CD4-positive, alpha-beta T cell treated with Interleukin-6 at 100 ng/mL for 8 hours (primary cell): ENCODE measurements around the gene TPRKB.
A peak's percentile ranks its signal among the peaks of the same experiment; 100 is the strongest.
"Not testable (repeated sequence)": the region's sequence is repeated elsewhere in the genome, so short reads cannot be mapped to it uniquely, and the experiment has no call there.

ENCODE experiments used
- DNase-seq: peaks from one replicate; pipeline ENCODE4 v3.0.0-alpha.2; 2020; ENCODE audit warnings: mixed read lengths, low spot score

TPRKB gene

DNA sequence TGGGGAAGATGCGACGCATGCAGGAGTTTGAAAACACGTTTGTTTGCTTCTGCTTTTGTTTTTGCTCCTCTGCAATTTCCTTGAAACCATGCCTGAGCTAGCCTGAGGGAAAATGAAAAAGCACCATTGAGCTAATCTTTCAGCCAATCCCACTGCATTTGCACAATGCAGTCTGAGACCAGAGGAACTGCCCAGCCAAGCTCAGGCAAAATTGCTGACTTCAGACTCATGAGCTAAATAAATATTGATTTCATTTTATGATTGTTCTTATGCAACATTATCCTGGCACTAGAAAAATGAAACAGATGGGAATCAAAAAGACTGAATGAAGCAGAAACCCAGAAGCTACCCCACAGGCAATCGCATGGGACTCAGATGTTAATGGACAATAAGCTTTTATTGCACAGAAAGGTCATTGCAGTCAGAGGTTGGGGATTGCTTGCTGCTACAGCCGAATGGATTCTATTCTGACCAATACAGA lies 37.0 kb downstream of the TPRKB start:
- DNase-seq: no peak

DNA sequence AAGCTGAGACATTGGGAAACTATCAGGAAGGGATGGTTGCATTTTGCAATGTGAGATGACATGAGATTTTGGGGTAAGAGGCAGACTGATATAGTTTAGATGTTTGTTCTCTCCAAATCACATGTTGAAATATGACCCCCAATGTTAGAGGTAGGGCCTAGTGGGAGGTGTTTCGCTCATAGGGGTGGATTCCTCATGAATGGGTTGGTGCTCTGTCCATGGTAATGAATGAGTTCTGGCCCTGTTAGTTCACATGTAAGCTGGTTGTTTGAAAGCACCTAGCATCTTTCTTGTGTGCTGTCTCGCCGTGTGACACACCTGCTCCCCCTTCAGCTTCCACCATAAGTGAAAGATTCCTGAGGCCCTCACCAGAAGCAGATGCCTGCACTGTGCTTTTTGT lies 37.7 kb downstream of the TPRKB start:
- no peak for DNase-seq

DNA sequence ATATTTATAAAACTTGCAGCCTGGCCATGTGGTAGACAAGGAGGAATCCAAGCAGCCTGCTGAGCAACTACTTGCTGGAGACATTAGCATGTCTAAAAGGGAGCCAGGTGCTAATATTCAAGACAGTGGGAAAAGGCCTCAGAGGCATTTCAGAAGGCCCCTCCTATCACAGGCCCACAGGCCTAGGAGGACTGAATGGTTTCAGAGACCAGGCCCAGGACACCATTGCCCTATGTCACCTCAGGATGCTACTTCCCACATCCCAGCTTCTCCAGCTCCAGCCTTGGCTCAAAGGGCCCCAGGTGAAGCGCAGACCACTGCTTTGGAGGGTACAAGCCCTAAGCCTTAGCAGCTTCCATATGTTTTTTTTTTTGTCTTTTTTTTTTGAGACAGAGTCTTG lies 39.0 kb downstream of the TPRKB start:
- no peak for DNase-seq

DNA sequence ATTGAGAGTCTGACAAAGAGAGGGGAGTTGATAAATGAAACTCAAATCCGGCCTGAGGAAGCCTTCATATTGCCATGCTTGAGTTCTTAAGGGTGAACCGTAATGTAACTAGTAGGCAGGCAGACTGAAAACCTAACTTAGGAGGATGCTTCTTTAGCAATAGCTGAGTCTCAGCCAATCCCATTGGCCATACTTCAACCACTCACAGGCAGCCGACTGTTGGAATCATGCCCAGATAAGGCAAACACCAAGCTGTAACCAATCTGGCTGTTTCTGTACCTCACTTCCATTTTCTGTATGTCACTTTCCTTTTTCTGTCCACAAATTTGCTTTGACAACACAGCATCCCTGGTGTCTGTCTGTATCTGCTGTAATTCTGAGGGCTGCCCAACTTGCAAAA lies 39.5 kb downstream of the TPRKB start:
- no peak for DNase-seq

DNA sequence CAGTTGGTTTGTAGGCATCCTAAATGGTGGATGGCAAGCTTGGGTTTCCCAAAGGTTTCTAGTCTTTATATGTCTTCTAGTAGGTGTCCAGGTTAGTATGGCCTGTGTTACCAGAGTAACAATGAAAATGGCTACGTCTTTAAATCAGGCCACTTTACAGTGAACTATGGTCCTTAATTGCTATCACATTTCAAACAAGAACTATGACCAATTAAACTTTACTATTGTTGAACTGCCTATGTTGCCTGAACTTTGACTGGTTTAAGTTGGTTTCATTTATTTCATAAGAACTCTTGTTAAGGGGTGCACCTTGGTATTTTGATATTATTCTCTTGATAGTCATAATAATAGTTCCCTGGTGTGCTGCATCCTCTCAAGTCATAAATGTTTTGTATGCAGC lies 40.2 kb downstream of the TPRKB start:
- DNase-seq: not testable (repeated sequence)

DNA sequence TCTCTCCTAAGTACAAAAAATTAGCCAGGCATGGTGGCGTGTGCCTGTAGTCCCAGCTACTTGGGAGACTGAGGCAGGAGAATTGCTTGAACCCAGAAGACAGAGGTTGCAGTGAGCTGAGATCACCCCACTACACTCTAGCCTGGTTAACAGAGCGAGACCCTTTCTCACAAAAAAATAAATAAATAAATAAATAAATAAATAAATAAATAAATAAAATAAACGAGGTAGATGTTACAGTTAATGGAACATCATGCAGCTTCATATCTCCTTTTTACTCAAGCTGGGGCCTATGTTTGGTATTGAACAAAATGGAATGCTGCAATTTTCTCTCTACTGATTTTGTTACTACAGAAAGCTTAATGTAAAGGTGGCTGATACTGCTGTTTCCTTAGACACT lies 40.6 kb downstream of the TPRKB start:
- DNase-seq: not testable (repeated sequence)

DNA sequence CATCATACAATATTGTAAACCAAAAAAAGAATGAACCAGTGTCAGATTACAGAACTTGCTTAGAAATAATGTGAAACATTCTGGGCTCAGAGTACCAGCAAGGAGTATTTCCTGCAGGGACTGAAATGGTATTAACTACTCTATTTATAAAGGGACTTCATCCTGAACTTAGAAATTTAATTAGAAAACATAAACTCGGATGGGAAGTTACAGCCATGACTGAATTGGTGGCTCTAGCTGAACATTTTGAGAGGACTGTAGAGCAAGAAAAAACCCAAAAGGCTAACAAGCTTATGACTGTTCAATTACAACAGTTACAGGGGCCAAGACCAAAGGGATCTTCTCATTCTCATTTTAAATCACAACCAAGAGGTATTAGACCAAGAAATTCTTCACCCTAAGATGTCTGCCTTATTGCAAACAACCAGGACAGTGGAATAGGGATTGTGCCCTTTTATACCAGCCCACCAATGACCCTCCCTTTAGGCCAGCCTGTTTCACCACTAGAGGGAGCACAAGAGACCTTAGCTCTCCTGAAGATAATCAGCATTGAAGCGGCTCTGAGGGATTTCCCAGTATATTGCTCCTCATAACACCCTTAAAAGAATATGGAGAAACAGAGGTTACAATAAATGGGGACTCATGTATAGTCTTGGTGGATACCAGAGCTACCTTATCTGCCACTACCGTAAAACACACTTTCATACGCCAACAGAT lies 46.6 kb downstream of the TPRKB start:
- DNase-seq: peak; percentile 10

DNA sequence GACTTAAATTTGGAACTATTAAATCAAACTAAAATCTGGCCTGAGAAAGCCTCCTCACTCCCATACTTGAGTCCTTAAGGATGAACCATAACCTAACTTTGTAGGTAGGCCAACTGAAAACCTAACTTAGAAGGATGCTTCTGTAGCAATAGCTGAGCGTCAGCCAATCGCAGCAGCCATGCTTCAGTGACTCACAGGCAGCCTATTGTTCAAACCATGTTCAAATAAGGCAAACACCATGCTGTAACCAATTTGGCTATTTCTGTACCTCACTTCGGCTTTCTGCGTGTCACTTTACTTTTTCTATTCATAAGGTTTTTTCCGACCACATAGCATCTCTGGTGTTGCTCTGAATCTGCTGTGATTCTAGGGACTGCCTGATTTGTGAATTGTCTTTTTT lies 48.7 kb downstream of the TPRKB start:
- not testable (repeated sequence) for DNase-seq

DNA sequence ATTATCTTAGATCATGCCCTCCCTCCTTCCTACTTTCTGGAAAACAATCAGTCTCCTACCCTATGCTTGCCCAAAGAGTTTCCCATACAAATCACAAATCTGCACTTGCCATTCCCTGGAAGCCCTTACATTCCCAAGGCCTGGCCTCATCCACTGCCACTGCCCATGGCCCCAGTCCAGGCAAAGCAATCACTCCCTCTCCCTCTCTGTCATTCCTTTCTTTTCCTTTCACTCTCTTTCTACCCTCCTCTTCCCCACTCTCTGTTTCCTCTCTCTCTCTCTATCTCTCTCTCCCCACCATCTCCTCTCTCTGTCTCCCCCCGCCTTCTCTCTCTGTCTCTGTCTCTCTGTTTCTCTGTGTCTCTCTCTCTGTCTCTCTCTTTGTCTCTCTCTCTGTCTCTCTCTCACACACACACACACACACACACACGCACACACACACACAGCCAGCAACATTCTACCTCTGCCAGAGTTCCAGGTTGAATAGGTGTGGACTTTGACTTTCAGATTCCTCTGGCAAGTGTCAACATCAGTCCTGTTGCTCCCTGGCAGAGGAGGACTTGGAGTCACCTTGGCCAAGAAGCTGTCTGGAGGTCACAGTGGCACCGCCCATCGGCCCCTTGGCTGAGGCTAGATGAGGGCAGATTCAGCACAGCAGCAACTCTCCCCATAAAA lies 51.2 kb downstream of the TPRKB start:
- DNase-seq: no peak

DNA sequence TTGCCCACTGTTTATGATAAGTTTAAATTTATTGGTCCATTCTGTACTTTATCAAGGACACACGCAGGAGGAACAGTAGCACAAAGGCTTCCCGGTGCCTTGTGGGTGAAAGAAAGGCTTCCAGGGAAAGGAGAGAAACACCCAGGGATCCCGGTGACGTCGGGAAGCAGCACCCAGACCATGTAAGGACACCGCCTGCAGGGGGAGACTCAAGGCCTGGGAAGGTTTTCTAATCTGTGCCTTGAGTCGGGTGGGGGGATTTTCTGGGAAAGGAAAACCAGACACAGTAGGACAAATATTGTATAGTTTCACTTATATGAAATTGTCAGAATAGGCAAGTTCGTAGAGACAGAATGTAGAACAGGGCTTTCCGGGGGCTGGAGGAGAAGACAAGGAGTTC lies 52.2 kb downstream of the TPRKB start:
- DNase-seq: not testable (repeated sequence)

DNA sequence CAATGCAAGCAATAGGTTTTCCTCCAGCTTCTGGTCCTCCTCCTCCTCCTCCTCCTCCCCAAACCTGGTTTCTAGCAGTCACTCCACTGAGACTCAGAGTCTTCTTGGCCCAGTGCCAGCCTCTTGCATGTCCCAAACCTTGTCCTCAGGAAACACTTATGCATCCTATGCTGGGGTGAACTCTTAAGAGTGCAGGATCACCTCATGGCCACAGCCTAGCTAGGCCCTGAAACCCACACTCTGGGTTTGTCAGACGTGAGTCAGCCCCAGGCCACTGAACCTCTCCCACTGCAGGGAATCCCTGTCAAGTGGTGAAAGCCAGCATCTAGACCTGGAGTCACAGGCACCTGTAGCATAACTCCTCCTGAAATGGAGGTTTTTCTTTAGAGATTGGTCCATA lies 52.8 kb downstream of the TPRKB start:
- DNase-seq: not testable (repeated sequence)

DNA sequence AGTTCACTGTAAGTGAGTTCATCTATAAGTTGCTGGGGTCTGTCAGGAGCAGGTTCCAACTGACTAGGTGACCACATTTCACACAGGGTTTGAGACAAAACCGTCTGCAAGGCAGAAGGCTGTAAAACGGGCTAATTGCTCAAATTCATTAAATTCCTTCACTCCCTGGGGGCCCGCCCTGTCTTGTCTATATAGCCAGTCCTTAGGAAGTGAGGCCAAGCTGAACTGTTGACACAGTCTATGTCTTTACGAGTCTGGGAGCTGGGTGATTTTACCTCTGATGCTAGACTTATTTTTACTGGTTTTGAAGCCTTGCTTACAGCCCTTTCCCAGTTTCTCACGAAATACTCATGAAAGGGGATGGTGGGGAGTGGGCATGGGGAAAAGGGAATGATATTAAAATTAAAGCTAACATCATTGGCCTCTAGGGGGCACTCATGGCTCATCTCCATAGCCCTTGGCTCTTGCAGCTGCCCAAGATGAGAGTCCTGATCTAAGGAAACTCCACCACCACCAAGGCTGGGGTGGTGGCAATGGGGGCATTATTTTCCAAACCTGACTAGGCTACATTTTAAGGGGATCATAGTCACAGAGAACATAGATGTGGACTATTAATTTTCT lies 57.1 kb downstream of the TPRKB start:
- not testable (repeated sequence) for DNase-seq
